AG09309 (cell line): Measurements from ENCODE around the gene OR6B1.

Source experiments
- DNase-seq: peaks from one replicate; pipeline ENCODE4 v3.0.0-alpha.2; 2010; ENCODE audit warnings: low read depth
- H3K4me3 ChIP-seq: 2 replicates; pipeline ENCODE4 v1.5.1; 2011; ENCODE audit warnings: mild to moderate bottlenecking, low read depth, low read length, moderate library complexity; ENCODE audit not compliant: control insufficient read depth
- CTCF ChIP-seq: IDR thresholded peaks from 2 replicates; pipeline ENCODE4 v1.5.1; 2011; ENCODE audit warnings: mild to moderate bottlenecking, low read depth, low read length, inconsistent platforms; ENCODE audit not compliant: insufficient read depth, control insufficient read depth; ENCODE audit errors: missing control alignments

Gene OR6B1

DNA sequence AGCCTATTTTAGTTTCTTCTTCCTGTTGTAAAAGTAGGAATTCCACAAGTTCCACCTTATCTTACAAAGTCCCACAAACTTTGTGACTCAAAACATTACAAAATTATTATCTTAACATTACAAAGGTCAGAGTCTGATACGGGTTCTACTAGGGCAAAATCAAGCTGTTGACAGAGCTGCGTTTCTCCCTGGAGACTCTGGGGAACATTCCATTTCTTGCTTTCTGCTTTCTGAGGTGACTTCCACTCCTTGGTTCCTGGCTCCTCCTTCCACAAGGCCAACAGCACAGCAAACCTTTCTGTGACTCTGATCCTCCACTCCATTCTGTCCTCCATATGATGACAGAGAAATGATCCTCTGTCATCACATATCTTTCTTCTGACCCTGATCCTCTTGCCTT is 34.8 kb upstream of the OR6B1 start:
- TF ChIP-seq CTCF, result no peak
- no peak overlapping the region for H3K4me3 ChIP-seq
- DNase-seq, result no peak

GRCh38 chr7:143967398-143967797 is 32.7 kb upstream of the OR6B1 start:
- H3K4me3 ChIP-seq, result no peak overlapping the region
- TF ChIP-seq CTCF, result no peak
- no peak for DNase-seq

DNA sequence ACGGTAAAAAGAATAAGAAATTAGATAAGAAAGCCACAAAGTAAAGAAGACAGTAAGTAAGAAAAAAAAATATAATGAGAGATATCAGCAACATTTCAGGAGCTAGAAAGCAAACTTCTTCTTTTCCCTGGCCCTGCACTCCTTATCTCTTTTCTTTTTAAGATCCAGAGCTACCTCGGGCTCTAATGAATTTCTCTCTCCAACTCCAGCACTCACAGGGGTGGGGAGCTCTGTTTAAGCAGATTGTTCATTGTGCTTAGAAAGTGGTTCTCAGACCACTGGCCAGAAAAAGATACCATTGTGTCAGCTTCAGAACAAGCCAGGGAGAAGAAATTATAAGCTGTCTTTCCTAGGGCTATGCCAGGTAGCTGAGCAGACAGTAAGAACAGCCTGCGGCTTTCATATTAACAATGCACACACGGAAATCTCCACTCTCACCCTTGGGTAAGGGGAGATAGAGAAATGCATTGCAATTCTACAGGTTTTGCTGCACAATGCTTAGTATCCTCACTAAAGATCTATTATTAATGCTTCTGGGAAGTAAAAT is 26.2 kb upstream of the OR6B1 start:
- no peak for DNase-seq
- no peak overlapping the region for H3K4me3 ChIP-seq
- TF ChIP-seq CTCF, result no peak

- H3K4me3 ChIP-seq, result no peak overlapping the region
- peak; percentile 35 for DNase-seq
- TF ChIP-seq CTCF, result no peak
Observed at GRCh38 chr7:143974459-143974858, 25.7 kb upstream of the OR6B1 start.

DNA sequence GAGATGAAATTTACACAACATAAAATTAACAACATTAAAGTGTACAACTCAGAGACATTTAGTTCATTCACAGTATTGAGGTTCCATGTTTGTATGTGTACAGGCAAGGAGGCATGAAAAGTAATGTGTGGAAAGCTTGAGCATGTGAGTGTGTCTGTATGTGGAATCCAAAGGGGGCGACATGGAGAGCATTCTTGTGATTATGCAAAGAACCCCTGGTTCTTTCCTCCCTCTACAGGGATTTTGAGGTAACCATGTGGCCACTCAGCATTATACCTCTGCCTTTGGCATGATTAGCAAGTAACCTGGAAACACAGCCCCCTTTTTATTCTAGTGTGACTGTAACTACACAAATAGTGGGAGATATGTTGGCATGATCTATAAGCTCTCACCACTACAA is 24.5 kb upstream of the OR6B1 start:
- TF ChIP-seq CTCF, result no peak
- no peak overlapping the region for H3K4me3 ChIP-seq
- no peak for DNase-seq

GRCh38 chr7:143978585-143978984 is 21.5 kb upstream of the OR6B1 start:
- no peak overlapping the region for H3K4me3 ChIP-seq
- no peak for TF ChIP-seq CTCF
- no peak for DNase-seq

DNA sequence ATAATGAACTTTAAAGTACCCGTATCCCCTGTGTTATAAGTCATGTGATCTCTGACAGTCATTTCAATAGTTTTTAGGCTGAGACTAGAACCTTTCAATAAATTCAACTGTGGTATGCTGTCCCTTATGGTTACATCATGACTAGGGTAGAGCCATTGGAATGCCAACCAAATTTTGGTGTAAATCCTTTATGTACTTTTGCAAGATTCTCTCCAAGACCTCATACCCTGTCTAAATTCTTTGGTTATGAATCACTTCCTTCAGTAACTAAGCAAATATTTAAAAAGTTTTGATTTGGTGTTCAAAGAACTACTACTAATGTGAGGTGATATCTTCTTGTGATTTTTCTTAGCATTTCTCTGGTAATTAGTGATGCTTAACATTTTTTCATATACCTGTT is 20.8 kb upstream of the OR6B1 start:
- TF ChIP-seq CTCF, result no peak
- peak; percentile 33 for DNase-seq
- no peak overlapping the region for H3K4me3 ChIP-seq
